Keratinocyte (primary cell): ENCODE measurements around the gene FAF1. TPM values are rescaled to one million over a fixed set of nuclear protein-coding genes. Genes with fewer than 3 reads are reported as not detected.

Source experiments
- DNase-seq: peaks from one replicate; pipeline ENCODE4 v3.0.0-alpha.2; 2011; ENCODE audit warnings: low read depth, missing footprints, low spot score
- FAIRE-seq: peaks from 2 replicates; lab custom pipeline; 2011; peaks lifted over from hg19 to GRCh38; lab: Jason Lieb, UNC
- H2AFZ ChIP-seq: 2 replicates; pipeline ENCODE4 v1.6.0; 2012; ENCODE audit warnings: low read length, control low read depth, inconsistent platforms; ENCODE audit not compliant: control insufficient read depth
- H3K27ac ChIP-seq: 2 replicates; pipeline ENCODE4 v1.5.1; 2011; ENCODE audit warnings: low read length; ENCODE audit not compliant: control insufficient read depth, insufficient read depth
- H3K27me3 ChIP-seq: 3 replicates; pipeline ENCODE4 v1.6.0; 2011; ENCODE audit warnings: low read length; ENCODE audit not compliant: control insufficient read depth, insufficient read depth; ENCODE audit errors: extremely low read depth
- H3K36me3 ChIP-seq, 2 experiments: 2 replicates in 1 of 2; 3 replicates in 1 of 2; pipeline ENCODE4 v1.5.1; 2011; ENCODE audit warnings: low read length in 2 of 2, mild to moderate bottlenecking in 1 of 2; ENCODE audit not compliant: control insufficient read depth in 2 of 2, insufficient read depth in 2 of 2; ENCODE audit errors: extremely low read depth in 1 of 2
- H3K4me1 ChIP-seq: 3 replicates; pipeline ENCODE4 v1.5.1; 2011; ENCODE audit warnings: low read length; ENCODE audit not compliant: control insufficient read depth, insufficient read depth; ENCODE audit errors: extremely low read depth
- H3K4me2 ChIP-seq: 3 replicates; pipeline ENCODE4 v1.6.0; 2011; ENCODE audit warnings: low read depth, low read length; ENCODE audit not compliant: control insufficient read depth, insufficient read depth; ENCODE audit errors: extremely low read depth
- H3K4me3 ChIP-seq, 3 experiments: fragments of 200-600 bp in 1 of 3; sonication (generic) in 1 of 3; 2 replicates in 2 of 3; 3 replicates in 1 of 3; pipeline ENCODE4 v1.5.1; 2011 to 2016; ENCODE audit warnings: low read length in 3 of 3, mild to moderate bottlenecking in 3 of 3, control low read depth in 2 of 3, inconsistent platforms in 1 of 3, low read depth in 1 of 3, mixed read lengths in 1 of 3, mixed run types in 1 of 3, moderate library complexity in 1 of 3; ENCODE audit not compliant: control insufficient read depth in 2 of 3, insufficient read depth in 2 of 3; ENCODE audit errors: extremely low read depth in 1 of 3
- H3K79me2 ChIP-seq: 2 replicates; pipeline ENCODE4 v1.6.0; 2012; ENCODE audit warnings: low read length; ENCODE audit not compliant: control insufficient read depth, insufficient read depth
- H3K9ac ChIP-seq: 3 replicates; pipeline ENCODE4 v1.6.0; 2011; ENCODE audit warnings: low read length; ENCODE audit not compliant: control insufficient read depth, insufficient read depth; ENCODE audit errors: extremely low read depth
- H3K9me1 ChIP-seq: 3 replicates; pipeline ENCODE4 v1.6.0; 2011; ENCODE audit warnings: low read length; ENCODE audit not compliant: control insufficient read depth, insufficient read depth; ENCODE audit errors: extremely low read depth
- H3K9me3 ChIP-seq: 2 replicates; pipeline ENCODE4 v1.5.1; 2012; ENCODE audit warnings: low read depth, low read length; ENCODE audit not compliant: control insufficient read depth
- H4K20me1 ChIP-seq: 3 replicates; pipeline ENCODE4 v1.6.0; 2011; ENCODE audit warnings: low read length; ENCODE audit not compliant: control insufficient read depth, insufficient read depth; ENCODE audit errors: extremely low read depth
- CTCF ChIP-seq, 3 experiments: IDR thresholded peaks in 1 of 3; conservative IDR thresholded peaks in 1 of 3; optimal IDR thresholded peaks in 1 of 3; 2 replicates in 2 of 3; 3 replicates in 1 of 3; pipeline versions ENCODE3 to v1.5.1; 2011; ENCODE audit warnings: low read length in 3 of 3, mild to moderate bottlenecking in 3 of 3, moderate library complexity in 2 of 3, control low read depth in 1 of 3, inconsistent platforms in 1 of 3; ENCODE audit not compliant: insufficient read depth in 2 of 3; ENCODE audit errors: extremely low read depth in 1 of 3
- EZH2 ChIP-seq: IDR thresholded peaks from one replicate; pipeline ENCODE4 v1.6.1; 2012; ENCODE audit warnings: inconsistent platforms, mild to moderate bottlenecking, low read length, moderate library complexity
- dilution Hi-C: fragments of 300-500 bp; cut with MboI; formaldehyde crosslinking; loops from one replicate; pipeline ENCODE4 v1.7.0; 2020; ENCODE audit warnings: low sequenced_read_pairs; ENCODE audit not compliant: extremely low pct_ligation_motif_present
- polyA plus RNA-seq, 5 experiments: library from polyadenylated mRNA; depleted of rRNA in 3 of 5; stranded (reverse) in 3 of 5; stranded (forward) in 1 of 5; unstranded in 1 of 5; fragments of >200 nt; gene quantifications; 1 replicate in 1 of 5; 2 replicates in 3 of 5; 3 replicates in 1 of 5; pipeline versions ENCODE4 v1.2.1 to v1.2.3, GENCODE V29; 2011 to 2012; ENCODE audit warnings: missing spikeins in 2 of 5, low read depth in 1 of 5, low replicate concordance in 1 of 5

The FAF1 gene
- polyA plus RNA-seq, 1 donor (not counting 4 experiments of a cell fraction or from before 2014, with no cell fraction given), result 33.1 TPM

DNA sequence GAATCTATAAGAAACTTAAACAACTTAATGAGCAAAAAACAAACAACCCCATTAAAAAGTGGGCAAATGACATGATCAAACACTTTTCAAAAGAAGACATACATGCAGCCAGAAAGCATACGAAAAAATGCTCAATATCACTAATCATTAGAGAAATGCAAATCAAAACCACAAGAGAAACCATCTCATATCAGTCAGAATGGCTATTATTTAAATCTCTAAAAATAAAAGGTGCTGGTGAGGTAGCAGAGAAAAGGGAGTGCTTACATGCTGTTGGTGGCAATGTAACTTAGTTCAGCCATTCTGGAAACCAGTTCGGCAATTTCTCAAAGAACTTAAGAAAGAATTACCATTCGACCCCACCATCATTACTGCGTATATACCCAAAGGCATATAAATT lies 147.7 kb downstream of the FAF1 start:
- TF ChIP-seq CTCF (optimal IDR thresholded peaks at IDR 0.05 in 1 of 3, IDR thresholded peaks at IDR 0.05 in 1 of 3, conservative IDR thresholded peaks at IDR 0.05 in 1 of 3; ENCODE audit: extremely low read depth in 1 of 3, insufficient read depth in 2 of 3, low read length in 3 of 3) (no peak), EZH2 (no peak)
- dilution Hi-C loops, result no loop called here

DNA sequence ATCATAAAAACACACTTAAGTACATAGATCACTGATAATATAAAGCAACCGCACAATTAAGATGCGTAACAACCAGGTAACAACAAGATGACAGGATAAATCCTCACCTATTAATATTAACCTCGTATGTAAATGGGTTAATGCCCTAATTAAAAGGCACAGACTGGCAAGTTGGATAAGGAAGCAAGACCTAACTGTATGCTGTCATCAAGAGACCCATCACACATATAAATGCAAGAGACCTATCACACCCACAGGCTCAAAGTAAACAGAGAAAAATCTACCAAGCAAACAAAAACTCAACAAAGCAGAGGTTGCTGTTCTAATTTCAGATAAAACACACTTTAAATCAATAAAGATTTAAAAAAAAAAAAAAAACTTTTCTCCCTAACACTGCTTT lies 151.8 kb downstream of the FAF1 start:
- H4K20me1 ChIP-seq, result no peaks in the 10 kb centered on the region
- dilution Hi-C loops, result no loop called here
- H3K79me2 ChIP-seq, result peaks cover 54% of the 10 kb centered on the region
- H3K4me2 ChIP-seq, result no peak overlapping the region
- H3K4me3 ChIP-seq, result no peak overlapping the region
- no peaks in the 10 kb centered on the region for H3K9me1 ChIP-seq
- H3K9ac ChIP-seq, result no peak overlapping the region
- H3K9me3 ChIP-seq, result no peaks in the 10 kb centered on the region
- no peak overlapping the region for H3K27ac ChIP-seq
- no peak for TF ChIP-seq EZH2
- TF ChIP-seq CTCF (optimal IDR thresholded peaks at IDR 0.05 in 1 of 3, IDR thresholded peaks at IDR 0.05 in 1 of 3, conservative IDR thresholded peaks at IDR 0.05 in 1 of 3; ENCODE audit: extremely low read depth in 1 of 3, insufficient read depth in 2 of 3, low read length in 3 of 3), result no peak
- H3K36me3 ChIP-seq, result no peaks in the 10 kb centered on the region
- no peak for FAIRE-seq
- no peak for DNase-seq
- no peak overlapping the region for H2AFZ ChIP-seq
- no peaks in the 10 kb centered on the region for H3K4me1 ChIP-seq
- H3K27me3 ChIP-seq, result no peaks in the 10 kb centered on the region

More for the DNA sequence above, 147.7 kb downstream of the FAF1 start:
- Histone ChIP-seq H3K4me2 (no peak overlapping the region), H3K36me3 (no peaks in the 10 kb centered on the region), H3K4me1 (no peaks in the 10 kb centered on the region), H3K27ac (no peak overlapping the region), H3K4me3 (no peak overlapping the region), H3K9ac (no peak overlapping the region), H4K20me1 (no peaks in the 10 kb centered on the region), H3K9me1 (no peaks in the 10 kb centered on the region), H3K9me3 (no peaks in the 10 kb centered on the region), H3K79me2 (peaks cover 50% of the 10 kb centered on the region), H3K27me3 (no peaks in the 10 kb centered on the region), H2AFZ (no peak overlapping the region)
- FAIRE-seq (no peak), DNase-seq (no peak)
